T-helper 2 cell treated with Interferon-gamma antibody and Interleukin-4, amounts not matched to agents 5 μg/mL and 100 μg/mL, for 36 hours (primary cell): ENCODE measurements around the gene PDE4D.

Source experiments
- DNase-seq: peaks from one replicate; pipeline ENCODE4 v3.0.0; 2021; ENCODE audit warnings: low spot score
- H3K27ac Mint-ChIP-seq: one replicate; pipeline ENCODE4 v1.8.0; 2021; ENCODE audit warnings: mild to moderate bottlenecking, mixed read lengths
- H3K27me3 Mint-ChIP-seq: one replicate; pipeline ENCODE4 v1.8.0; 2021; ENCODE audit warnings: low read depth, mixed read lengths
- H3K36me3 Mint-ChIP-seq: one replicate; pipeline ENCODE4 v1.8.0; 2021; ENCODE audit warnings: low read depth, mixed read lengths
- H3K4me1 Mint-ChIP-seq: one replicate; pipeline ENCODE4 v1.8.0; 2021; ENCODE audit warnings: low read depth, mixed read lengths
- H3K4me3 Mint-ChIP-seq: one replicate; pipeline ENCODE4 v1.8.0; 2022; ENCODE audit warnings: mild to moderate bottlenecking, moderate library complexity, mixed read lengths
- H3K9me3 Mint-ChIP-seq: one replicate; pipeline ENCODE4 v1.8.0; 2021; ENCODE audit warnings: mixed read lengths

PDE4D gene

GRCh38 chr5:59126016-59126707 is 767.4 kb downstream of the PDE4D start:
- Mint-ChIP-seq H3K27ac (no peak overlapping the region), H3K36me3 (no peaks in the 10 kb centered on the region), H3K9me3 (peaks cover 4% of the 10 kb centered on the region), H3K4me3 (no peak overlapping the region), H3K4me1 (peaks cover 21% of the 10 kb centered on the region), H3K27me3 (no peaks in the 10 kb centered on the region)
- no peak for DNase-seq

GRCh38 chr5:59125011-59125961 is 768.2 kb downstream of the PDE4D start:
- Mint-ChIP-seq H3K27me3 (no peaks in the 10 kb centered on the region), H3K4me1 (peaks cover 22% of the 10 kb centered on the region), H3K36me3 (no peaks in the 10 kb centered on the region), H3K4me3 (no peak overlapping the region), H3K27ac (no peak overlapping the region), H3K9me3 (peaks cover 4% of the 10 kb centered on the region)
- no peak for DNase-seq

GRCh38 chr5:59123595-59124561 is 769.6 kb downstream of the PDE4D start:
- DNase-seq: peak; percentile 30
- Mint-ChIP-seq H3K9me3 (peaks cover 4% of the 10 kb centered on the region), H3K4me3 (no peak overlapping the region), H3K27me3 (no peaks in the 10 kb centered on the region), H3K27ac (no peak overlapping the region), H3K4me1 (peaks cover 17% of the 10 kb centered on the region), H3K36me3 (no peaks in the 10 kb centered on the region)

GRCh38 chr5:59119480-59119879 is 774.0 kb downstream of the PDE4D start:
- Mint-ChIP-seq H3K27me3 (no peaks in the 10 kb centered on the region), H3K36me3 (no peaks in the 10 kb centered on the region), H3K4me3 (no peak overlapping the region), H3K4me1 (peaks cover 26% of the 10 kb centered on the region), H3K27ac (no peak overlapping the region), H3K9me3 (peaks cover 4% of the 10 kb centered on the region)
- DNase-seq: no peak

- DNase-seq: no peak
- Mint-ChIP-seq H3K4me3 (no peak overlapping the region), H3K9me3 (peaks cover 4% of the 10 kb centered on the region), H3K4me1 (peaks cover 26% of the 10 kb centered on the region), H3K27me3 (no peaks in the 10 kb centered on the region), H3K36me3 (no peaks in the 10 kb centered on the region), H3K27ac (no peak overlapping the region)
Measured at GRCh38 chr5:59117320-59117719, 776.2 kb downstream of the PDE4D start.

GRCh38 chr5:59116231-59116865 is 777.2 kb downstream of the PDE4D start:
- H3K9me3 Mint-ChIP-seq: no peaks in the 10 kb centered on the region
- no peaks in the 10 kb centered on the region for H3K27me3 Mint-ChIP-seq
- no peaks in the 10 kb centered on the region for H3K36me3 Mint-ChIP-seq
- H3K4me3 Mint-ChIP-seq: no peak overlapping the region
- DNase-seq: no peak
- no peak overlapping the region for H3K27ac Mint-ChIP-seq
- peaks cover 24% of the 10 kb centered on the region for H3K4me1 Mint-ChIP-seq

- no peaks in the 10 kb centered on the region for H3K9me3 Mint-ChIP-seq
- no peak overlapping the region for H3K4me3 Mint-ChIP-seq
- H3K4me1 Mint-ChIP-seq: peaks cover 16% of the 10 kb centered on the region
- no peaks in the 10 kb centered on the region for H3K27me3 Mint-ChIP-seq
- no peaks in the 10 kb centered on the region for H3K36me3 Mint-ChIP-seq
- H3K27ac Mint-ChIP-seq: no peak overlapping the region
- DNase-seq: no peak
Measured at GRCh38 chr5:59115345-59115744, 778.2 kb downstream of the PDE4D start.

- H3K27me3 Mint-ChIP-seq: no peaks in the 10 kb centered on the region
- H3K27ac Mint-ChIP-seq: no peak overlapping the region
- no peaks in the 10 kb centered on the region for H3K36me3 Mint-ChIP-seq
- H3K9me3 Mint-ChIP-seq: no peaks in the 10 kb centered on the region
- H3K4me3 Mint-ChIP-seq: no peak overlapping the region
- H3K4me1 Mint-ChIP-seq: peaks cover 27% of the 10 kb centered on the region
- no peak for DNase-seq
Measured at GRCh38 chr5:59109383-59109782, 784.1 kb downstream of the PDE4D start.

- no peaks in the 10 kb centered on the region for H3K36me3 Mint-ChIP-seq
- DNase-seq: no peak
Measured at GRCh38 chr5:59107692-59108091, 785.8 kb downstream of the PDE4D start.

GRCh38 chr5:59104400-59105127 is 789.0 kb downstream of the PDE4D start:
- no peak for DNase-seq
- Mint-ChIP-seq H3K4me1 (peaks cover 57% of the 10 kb centered on the region), H3K27ac (peak overlapping the region; percentile 58), H3K9me3 (peaks cover 5% of the 10 kb centered on the region), H3K36me3 (peaks cover 2% of the 10 kb centered on the region), H3K27me3 (no peaks in the 10 kb centered on the region), H3K4me3 (peak overlapping the region; percentile 28)

More at GRCh38 chr5:59107692-59108091, 785.8 kb downstream of the PDE4D start:
- Mint-ChIP-seq H3K4me3 (no peak overlapping the region), H3K27ac (no peak overlapping the region), H3K4me1 (peaks cover 37% of the 10 kb centered on the region), H3K9me3 (no peaks in the 10 kb centered on the region), H3K27me3 (no peaks in the 10 kb centered on the region)

GRCh38 chr5:59103303-59103702 is 790.2 kb downstream of the PDE4D start:
- Mint-ChIP-seq H3K36me3 (peaks cover 2% of the 10 kb centered on the region), H3K27me3 (no peaks in the 10 kb centered on the region), H3K4me1 (peaks cover 68% of the 10 kb centered on the region), H3K9me3 (peaks cover 5% of the 10 kb centered on the region), H3K4me3 (no peak overlapping the region), H3K27ac (no peak overlapping the region)
- no peak for DNase-seq

- H3K27me3 Mint-ChIP-seq: no peaks in the 10 kb centered on the region
- peaks cover 66% of the 10 kb centered on the region for H3K4me1 Mint-ChIP-seq
- peaks cover 5% of the 10 kb centered on the region for H3K9me3 Mint-ChIP-seq
- no peak overlapping the region for H3K4me3 Mint-ChIP-seq
- no peak overlapping the region for H3K27ac Mint-ChIP-seq
- peaks cover 3% of the 10 kb centered on the region for H3K36me3 Mint-ChIP-seq
- DNase-seq: no peak
Measured at GRCh38 chr5:59102437-59102836, 791.1 kb downstream of the PDE4D start.
